HG03025 (cell line): ENCODE results near the gene CAPRIN2.
A peak's percentile ranks its signal among the peaks of the same experiment; 100 is the strongest.

Source experiments
- ATAC-seq: cut with Tn5 transposase; IDR thresholded peaks from one replicate; pipeline ENCODE4 v1.9.1; 2021; ENCODE audit warnings: mild to moderate bottlenecking, moderate library complexity; ENCODE audit not compliant: unreplicated experiment, low FRiP score

CAPRIN2 gene

GRCh38 chr12:30701056-30701455 is 53.7 kb downstream of the CAPRIN2 start:
- no peak for ATAC-seq

- no peak for ATAC-seq
These were observed 54.4 kb downstream of the CAPRIN2 start for GRCh38 chr12:30700216-30700900.

GRCh38 chr12:30698346-30698745 is 56.4 kb downstream of the CAPRIN2 start:
- ATAC-seq, result no peak

- ATAC-seq, result no peak
These were observed 57.8 kb downstream of the CAPRIN2 start for GRCh38 chr12:30696943-30697342.

GRCh38 chr12:30696486-30696885 is 58.3 kb downstream of the CAPRIN2 start:
- ATAC-seq, result no peak

GRCh38 chr12:30696103-30696408 is 58.7 kb downstream of the CAPRIN2 start:
- peak; percentile 38 for ATAC-seq

- peak; percentile 68 for ATAC-seq
These were observed 59.3 kb downstream of the CAPRIN2 start, which contains the start of gene IPO8 for GRCh38 chr12:30695199-30696102. Gene IPO8 (minus strand): TSS chr12:30695869. CDS start chr12:30695647, 222 bp downstream.

GRCh38 chr12:30694412-30695198 is 60.1 kb downstream of the CAPRIN2 start:
- no peak for ATAC-seq

GRCh38 chr12:30692470-30692869 is 62.3 kb downstream of the CAPRIN2 start:
- no peak for ATAC-seq

GRCh38 chr12:30691122-30691879 is 63.5 kb downstream of the CAPRIN2 start:
- ATAC-seq, result no peak

- ATAC-seq, result no peak
These were observed 67.3 kb downstream of the CAPRIN2 start for GRCh38 chr12:30687265-30687986.

GRCh38 chr12:30679241-30679640 is 75.5 kb downstream of the CAPRIN2 start:
- no peak for ATAC-seq

GRCh38 chr12:30678221-30678620 is 76.5 kb downstream of the CAPRIN2 start:
- no peak for ATAC-seq

GRCh38 chr12:30661210-30661609 is 93.5 kb downstream of the CAPRIN2 start:
- ATAC-seq, result no peak
